SK-N-MC (cell line): ENCODE measurements around the gene KBTBD13.

Experiments used
- EZH2 ChIP-seq: fragments of 200-600 bp; sonication (generic); IDR thresholded peaks from one replicate; pipeline ENCODE4 v1.6.1; 2017; ENCODE audit warnings: antibody characterized with exemption
- POLR2AphosphoS5 ChIP-seq: IDR thresholded peaks from 2 replicates; pipeline ENCODE4 v1.6.1; 2012; ENCODE audit warnings: mild to moderate bottlenecking, low read depth, low read length, borderline replicate concordance

GRCh38 chr15:65050270-65050669 is 26.3 kb upstream of the KBTBD13 start:
- TF ChIP-seq EZH2 (no peak), POLR2AphosphoS5 (no peak)
